H1 (cell line): ENCODE data around the gene ZNF219. TPM values are rescaled to one million over a fixed set of nuclear protein-coding genes. Genes with fewer than 3 reads are reported as not detected.

Experiments used
- EP300 ChIP-seq, 2 experiments: IDR thresholded peaks; 1 replicate in 1 of 2; 2 replicates in 1 of 2; pipeline ENCODE4 v1.6.1; 2011 to 2012; ENCODE audit warnings: low read depth in 2 of 2, low read length in 2 of 2, mild to moderate bottlenecking in 2 of 2, borderline replicate concordance in 1 of 2, inconsistent platforms in 1 of 2, moderate library complexity in 1 of 2
- EZH2 ChIP-seq: fragments of 200-600 bp; sonication (generic); IDR thresholded peaks from 2 replicates; pipeline ENCODE4 v1.7.1; 2012; ENCODE audit warnings: low read depth, mild to moderate bottlenecking, moderate library complexity, low read length, inconsistent platforms; ENCODE audit not compliant: severe bottlenecking
- KDM5A ChIP-seq: fragments of 200-600 bp; IDR thresholded peaks from 2 replicates; pipeline ENCODE4 v1.7.1; 2012; ENCODE audit warnings: mild to moderate bottlenecking, low read length, inconsistent platforms, mixed read lengths
- SRF ChIP-seq: IDR thresholded peaks from 2 replicates; pipeline ENCODE4 v1.6.1; 2011; ENCODE audit warnings: mild to moderate bottlenecking, low read depth, low read length, moderate library complexity
- polyA plus RNA-seq, 7 experiments: library from polyadenylated mRNA; depleted of rRNA in 3 of 7; stranded (reverse) in 5 of 7; unstranded in 2 of 7; fragments of >200 nt in 5 of 7; fragments of 200-250 nt in 2 of 7; gene quantifications; 1 replicate in 5 of 7; 2 replicates in 1 of 7; 4 replicates in 1 of 7; pipeline versions ENCODE4 v1.2.1 to v1.2.3, GENCODE V29; 2011 to 2013; ENCODE audit warnings: missing spikeins in 2 of 7, mixed read lengths in 2 of 7
- total RNA-seq: library from RNA; stranded (reverse); fragmentation: NEBNext Ultra II Directional; extraction: Animal tissue kit (Norgen Biotek cat#: 25700); gene quantifications from 2 replicates; pipeline ENCODE4 v1.2.1, GENCODE V29; 2021

Gene ZNF219
- total and polyA plus RNA-seq, 2 of the 8 experiments (the other 6 are each of a cell fraction or from before 2014, with no cell fraction given): 113 to 160 TPM

- TF ChIP-seq KDM5A (no peak), SRF (no peak), EP300 (IDR thresholded peaks at IDR 0.05; ENCODE audit: borderline replicate concordance in 1 of 2, low read depth in 2 of 2, low read length in 2 of 2) (no peak), EZH2 (no peak)
Measured at GRCh38 chr14:21106176-21106497, 7.7 kb upstream of the ZNF219 start (continued).
